Activated CD8-positive, alpha-beta memory T cell treated with anti-CD3 and anti-CD28 coated beads for 48 hours (primary cell): ENCODE data around the gene COL24A1.
"Not testable (repeated sequence)": the region's sequence is repeated elsewhere in the genome, so short reads cannot be mapped to it uniquely, and the experiment has no call there.

Experiments
- DNase-seq, 3 experiments: peaks; one replicate each; pipeline ENCODE4 v3.0.0-alpha.2; 2020; ENCODE audit warnings: low read depth in 2 of 3, low spot score in 2 of 3

COL24A1 gene

DNA sequence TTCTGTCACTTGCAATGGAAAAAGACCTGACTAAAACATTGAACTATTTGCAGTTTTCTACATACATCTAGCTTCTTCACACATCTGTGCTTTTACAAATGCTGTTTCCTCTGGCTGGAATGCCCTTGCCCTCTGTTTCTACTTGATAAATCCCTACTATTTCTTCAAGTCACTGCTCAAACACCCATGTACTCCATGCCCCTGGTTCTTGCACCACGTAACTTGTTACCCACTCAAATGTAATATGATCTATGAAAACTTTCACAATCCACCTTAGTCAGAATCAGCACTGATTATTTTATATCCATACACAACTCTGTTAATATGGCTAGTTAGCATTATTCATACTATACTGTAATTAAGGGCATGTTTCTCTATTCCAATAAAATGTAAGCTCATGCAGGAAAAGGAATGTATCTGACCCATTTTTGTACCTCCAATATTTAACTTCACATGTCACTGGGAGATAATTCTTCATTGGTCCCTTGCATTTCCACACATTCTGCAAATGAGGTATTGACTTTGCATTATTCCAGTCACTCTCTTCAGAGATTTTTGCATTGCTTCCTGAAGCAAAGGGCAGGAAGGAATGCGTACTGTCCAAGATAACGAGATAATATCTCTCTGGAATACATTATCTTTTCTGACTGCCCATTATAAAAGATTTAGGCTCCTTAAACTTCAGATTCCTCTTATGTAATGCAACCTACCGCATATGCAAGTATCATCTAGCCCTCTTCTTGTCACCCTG lies 158.3 kb downstream of the COL24A1 start:
- DNase-seq, result no peak

DNA sequence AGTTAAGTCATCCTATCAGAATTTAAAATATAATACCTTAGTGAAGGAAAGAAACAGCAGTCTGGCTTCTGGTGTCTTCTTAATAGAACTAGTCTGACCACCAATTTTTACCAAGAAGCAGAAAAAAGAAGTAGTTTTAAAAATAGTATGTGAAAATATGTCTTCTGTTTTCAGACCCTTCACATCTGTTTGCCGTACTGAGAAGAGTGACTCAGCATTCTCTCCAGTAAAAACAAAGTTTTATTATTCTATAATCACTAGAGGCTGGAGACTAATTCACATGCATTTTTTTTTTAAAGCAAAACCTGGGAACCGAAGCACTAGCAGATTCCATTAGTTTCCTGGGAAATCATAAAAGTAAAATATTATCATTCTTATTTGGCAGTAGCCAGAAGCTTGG lies 163.8 kb downstream of the COL24A1 start:
- DNase-seq, result no peak

DNA sequence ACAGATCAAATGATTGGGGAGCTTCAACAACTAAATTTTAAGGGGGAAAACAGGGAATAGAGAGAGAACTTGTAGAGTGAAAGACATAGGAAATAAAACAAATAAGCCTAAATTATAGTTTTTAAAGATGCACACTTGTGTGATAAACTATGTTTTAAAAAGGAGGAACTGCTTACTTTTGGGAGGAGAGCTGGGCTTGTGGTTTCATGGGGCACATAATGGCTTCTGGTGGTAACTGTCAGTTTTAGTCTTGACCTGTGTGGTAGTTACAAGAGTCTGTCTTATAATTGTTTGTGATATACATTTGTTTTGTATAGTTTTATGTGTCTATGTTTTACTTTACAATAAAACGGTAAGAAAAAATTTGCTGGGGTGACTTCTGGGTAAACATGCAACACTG lies 165.3 kb downstream of the COL24A1 start:
- DNase-seq, result no peak

DNA sequence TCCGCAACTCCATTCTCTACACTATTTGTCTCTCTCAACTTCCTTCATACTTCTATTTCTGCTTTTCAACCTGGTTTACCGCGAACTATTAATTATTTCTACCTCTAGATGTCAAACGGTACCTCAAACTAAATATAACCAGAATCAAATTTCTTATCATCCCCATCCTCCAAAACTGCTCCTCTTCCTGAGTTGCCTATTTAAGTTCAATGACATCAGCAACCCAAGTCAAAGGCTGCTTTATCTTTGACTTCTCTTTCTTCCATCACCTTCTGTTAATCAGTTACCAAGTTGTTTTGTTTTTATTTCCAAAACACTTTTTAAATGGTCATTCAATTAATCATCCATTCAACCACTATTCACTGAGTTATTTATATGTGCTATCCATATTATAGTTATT lies 171.9 kb downstream of the COL24A1 start:
- no peak for DNase-seq

DNA sequence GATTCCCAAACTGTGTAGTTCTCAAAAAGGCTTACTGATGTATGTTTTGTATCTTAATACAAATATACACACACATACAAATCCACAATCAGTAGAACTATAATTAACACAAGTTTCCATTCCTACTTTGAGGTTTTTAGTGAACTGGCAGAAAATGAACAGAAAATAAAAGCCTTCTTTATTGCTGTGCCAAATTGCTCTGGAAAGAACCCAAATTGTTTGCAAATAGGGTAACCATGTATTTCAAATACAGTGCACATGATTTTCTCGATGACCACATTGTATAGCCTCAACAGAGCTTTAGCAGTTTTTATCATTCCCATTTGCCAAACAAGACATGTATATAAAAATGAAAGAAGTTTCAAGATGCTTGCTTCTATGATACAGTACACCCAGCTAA lies 173.3 kb downstream of the COL24A1 start:
- DNase-seq, result no peak

DNA sequence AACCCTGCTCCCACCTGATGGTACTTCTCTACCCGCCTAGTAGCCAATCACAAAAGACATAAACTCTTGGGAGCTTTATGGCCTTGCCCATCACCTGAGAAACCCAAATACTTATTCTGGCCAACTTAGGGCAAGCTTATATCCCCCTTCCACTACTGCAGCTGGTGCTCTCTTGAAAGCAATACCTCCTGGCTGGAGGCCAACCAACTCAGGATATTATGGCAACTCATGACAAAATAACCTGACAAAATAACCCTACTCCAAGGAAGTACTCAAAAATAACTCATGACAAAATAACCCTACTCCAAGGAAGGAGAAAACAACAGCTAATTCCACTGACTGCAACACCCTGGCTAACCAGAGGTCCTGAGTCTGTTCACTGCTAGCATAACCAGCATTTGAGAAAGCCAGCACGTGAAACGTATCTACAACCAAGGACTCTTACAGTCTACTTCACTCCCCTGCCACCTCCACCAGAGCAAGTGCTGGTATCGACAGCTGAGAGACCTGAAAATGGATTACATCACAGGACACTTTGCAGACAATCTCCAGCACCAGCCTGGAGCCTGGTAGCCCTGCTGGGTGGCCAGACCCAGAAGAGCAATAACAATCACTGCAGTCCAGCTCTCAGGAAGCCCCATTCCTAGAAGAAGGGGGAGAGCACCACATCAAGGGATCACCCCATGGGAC lies 179.9 kb downstream of the COL24A1 start:
- DNase-seq, result no peak

DNA sequence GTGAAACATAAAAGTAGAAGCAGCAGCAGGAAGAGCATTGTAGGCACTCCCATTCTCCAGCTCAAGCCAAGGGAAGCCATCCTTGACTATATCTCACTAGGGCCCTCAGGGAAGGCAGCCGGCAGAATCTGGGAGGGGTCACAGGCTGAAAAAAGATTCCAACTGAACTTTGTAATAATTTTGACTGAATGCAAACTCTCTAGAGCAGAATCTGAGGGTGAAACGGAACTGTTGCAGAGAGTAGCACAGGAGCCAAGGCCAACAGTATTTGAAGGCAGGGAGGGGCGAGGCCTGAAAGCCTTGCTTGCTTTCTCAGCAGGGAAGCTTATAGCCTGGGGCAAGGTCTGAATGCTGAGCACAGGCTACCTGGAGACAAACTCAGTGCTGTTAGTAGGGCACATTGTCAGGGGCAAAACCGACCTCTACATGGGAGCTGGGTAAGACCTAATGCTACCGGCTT lies 180.6 kb downstream of the COL24A1 start:
- DNase-seq, result no peak

DNA sequence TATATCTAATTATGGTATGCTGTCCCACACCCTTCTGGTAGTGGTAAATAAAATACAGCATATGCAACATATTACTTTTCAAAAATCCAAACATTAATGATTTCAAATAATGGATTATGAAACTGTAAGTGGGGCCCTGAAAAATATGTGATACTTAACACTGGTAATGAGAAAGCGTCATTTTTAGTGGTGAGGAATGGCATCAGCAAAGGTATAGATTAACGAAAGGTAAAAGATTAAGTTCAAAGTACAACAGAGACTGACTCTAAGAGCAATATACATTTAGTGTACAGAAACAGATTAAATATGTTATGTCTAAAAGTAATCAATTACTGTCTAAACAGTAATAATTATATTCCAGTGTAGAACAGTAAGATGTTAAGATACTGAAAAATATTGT lies 194.1 kb downstream of the COL24A1 start:
- no peak for DNase-seq

DNA sequence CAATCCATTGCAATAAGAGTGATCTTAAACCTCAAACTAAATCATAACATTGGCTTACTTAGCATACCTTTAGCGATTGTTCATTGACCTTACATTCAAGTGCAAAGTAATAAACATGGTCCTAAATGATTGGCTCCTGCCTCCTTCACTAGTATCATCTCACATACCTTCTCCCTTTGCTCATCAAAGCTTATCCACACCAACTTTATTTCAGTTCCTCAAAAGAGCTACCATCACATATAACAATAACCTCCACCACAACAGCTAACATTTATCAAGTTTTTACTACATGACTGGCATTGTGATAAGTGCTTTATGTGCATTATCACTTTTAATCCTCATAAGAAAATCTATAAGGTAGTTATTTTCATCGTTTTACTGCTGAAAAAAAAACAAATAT lies 198.8 kb downstream of the COL24A1 start:
- no peak for DNase-seq

DNA sequence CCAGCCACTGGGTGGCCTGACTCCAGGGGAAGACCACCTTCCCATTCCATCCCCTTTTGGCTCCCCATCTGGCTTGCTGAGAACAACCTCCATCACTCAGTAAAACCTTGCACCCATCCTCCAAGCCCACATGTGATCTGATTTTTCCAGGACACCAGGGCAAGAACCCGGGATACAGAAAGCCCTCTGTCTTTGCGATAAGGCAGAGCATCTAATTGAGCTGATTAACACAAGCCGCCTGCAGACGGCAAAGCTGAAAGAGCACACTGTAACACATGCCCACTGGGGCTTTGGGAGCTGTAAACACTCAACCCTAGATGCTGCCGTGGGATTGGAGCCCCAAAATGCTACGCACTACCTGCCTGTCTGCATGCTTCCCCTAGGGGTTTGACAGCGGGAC lies 201.4 kb downstream of the COL24A1 start:
- not testable (repeated sequence) for DNase-seq

DNA sequence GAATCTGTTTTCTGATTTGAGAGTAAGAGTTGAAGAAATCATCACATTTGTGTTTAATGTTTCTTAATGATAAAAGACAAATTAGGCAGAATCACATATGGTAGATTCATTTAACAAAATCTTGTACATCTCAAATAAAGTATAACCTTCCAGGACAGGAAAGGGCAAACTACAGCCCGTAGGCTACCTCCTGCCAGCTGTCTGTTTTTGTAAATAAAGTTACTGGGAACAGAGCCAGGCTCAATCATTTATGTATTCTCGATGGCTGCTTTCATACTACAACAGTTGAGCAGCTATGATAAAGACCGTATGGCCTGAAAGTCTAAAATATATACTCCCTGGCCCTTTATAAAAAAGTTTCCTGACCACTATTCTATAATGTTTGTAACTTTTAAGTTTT lies 204.1 kb downstream of the COL24A1 start:
- no peak for DNase-seq

DNA sequence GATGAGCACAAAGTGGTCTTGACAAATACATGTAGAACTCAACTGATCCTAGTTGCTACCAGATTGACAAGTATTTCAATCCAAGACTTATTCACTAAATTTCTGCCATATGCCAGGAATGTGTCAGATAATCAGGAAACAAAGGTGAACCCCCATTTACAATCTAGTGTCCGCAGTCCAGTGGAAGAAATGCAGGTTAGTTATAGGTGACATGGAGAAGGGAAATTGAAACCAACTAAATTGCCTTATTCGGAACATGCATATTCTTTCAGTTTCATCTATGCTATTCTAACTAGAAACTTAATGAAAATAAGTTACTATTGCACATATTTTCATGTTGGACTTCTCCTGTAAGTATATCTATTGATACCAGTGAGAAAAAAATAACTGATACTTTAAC lies 209.4 kb downstream of the COL24A1 start:
- DNase-seq, result no peak

DNA sequence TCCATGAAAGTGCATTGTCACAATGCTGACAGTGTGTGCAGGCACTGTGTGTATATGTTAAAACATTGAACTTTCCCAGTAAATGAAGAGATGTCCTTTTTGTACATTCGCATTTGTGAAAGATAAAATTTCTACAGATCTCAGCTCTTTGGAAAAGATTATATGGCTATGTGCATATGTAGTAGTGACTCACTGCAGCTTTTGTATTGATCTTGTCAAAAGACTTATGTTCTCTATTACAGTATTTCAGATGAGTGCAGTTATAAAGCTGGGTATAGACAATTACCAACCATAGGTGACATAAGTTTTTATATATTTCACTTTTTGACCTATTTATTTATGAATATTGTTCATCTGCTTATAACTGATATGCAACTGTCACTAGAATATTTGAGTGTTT lies 212.6 kb downstream of the COL24A1 start:
- no peak for DNase-seq

DNA sequence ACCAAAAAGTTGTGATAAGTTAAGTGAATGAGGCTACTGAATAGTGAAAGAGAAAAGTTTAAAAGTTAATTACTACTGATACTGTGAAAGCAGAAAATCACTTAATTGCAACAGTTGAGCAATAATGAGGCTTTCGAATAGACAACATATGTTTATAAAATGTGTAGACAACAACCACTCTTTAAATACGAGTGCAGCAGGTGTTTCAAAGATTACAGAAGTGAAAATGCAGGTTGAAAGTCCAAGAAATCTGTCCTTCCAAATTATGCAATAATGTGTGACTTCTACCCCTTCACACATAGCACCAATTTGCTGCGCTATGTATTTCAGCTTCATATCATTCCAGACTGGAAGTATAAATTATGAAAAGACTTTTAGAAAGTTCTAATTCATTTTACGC lies 213.0 kb downstream of the COL24A1 start:
- no peak for DNase-seq

DNA sequence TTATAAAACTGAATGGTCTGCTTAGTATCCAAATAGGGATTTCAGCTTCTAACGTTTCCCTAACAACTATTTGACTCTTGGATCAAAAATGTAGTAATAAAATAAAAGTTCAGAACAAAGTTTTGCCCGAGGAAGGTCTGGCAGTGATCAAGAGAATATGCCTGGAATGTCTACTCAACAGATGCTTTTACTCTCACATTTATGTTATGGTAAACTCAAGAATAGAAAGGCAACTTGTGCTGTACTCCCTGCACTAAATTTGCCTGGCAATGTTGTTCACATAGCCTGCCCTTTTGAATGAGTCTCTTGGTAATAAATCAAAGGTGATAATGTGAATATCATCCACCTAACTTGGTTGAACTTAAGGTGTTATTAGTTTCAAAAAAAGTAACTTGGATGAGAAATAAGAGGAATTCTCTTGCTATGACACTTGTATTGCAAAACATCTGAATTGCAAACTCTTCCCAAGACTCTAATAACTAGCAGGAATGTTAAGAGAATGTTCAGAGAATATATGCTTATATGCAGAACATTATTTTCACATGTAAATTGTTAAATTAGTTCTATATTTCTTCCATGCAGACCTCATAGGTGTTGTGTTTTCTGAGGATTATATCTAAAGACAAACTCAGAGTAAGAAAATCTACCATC lies 215.8 kb downstream of the COL24A1 start:
- no peak for DNase-seq

DNA sequence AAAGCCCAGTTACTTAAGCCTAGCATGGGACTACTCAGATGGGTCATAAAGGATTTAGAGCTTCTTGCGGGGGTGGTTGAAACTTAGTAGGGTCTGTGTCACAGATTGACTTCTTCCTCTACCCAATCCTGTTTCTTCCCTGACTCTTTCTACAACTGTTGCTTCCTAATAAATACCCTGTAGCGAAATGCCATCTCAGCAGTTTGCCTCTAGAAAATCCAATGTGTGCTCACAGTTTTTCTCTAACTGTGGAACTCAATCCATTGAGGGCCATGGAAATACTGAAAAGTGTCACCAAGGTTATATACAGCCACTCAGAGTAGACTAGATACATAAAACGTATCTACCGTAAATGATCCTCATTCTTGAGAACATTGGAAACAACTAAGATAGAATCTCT lies 217.7 kb downstream of the COL24A1 start:
- no peak for DNase-seq

DNA sequence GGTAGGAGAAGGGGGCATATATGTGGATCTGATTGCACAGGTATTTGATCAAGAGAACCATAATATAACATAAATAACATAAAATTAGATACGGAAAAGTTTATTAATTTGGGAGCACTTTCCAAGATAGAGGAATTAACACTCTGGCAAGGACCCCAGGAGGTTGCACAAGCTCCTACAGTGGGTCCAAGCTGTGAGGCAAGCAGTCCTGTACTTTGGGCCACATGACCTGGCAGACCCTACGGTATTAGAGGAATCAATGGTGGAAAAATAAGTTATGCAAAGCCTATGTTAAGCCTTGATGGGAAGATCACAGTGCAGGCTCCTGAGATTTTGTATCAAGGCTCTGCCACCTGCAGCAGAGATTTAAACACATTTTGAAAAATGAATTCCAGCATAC lies 220.1 kb downstream of the COL24A1 start:
- DNase-seq, result no peak

DNA sequence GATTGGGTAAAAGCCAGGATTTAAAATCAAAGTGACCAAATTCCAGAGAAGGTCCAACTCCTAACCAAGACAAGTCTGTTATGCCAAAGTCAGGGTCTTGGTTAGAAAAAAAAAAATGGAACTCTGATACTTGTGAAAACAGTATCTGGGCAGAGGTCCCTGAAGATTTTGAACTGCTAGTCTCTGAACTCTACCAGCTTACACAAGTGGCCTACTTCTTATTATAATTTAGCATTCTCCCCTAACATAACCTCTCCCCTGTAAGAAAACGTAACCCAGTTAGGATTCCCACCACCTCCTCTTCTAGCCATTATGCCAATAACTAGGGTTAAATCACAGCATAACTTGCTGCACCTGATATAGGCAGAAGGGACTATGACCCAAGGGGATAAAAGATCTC lies 220.5 kb downstream of the COL24A1 start:
- no peak for DNase-seq

DNA sequence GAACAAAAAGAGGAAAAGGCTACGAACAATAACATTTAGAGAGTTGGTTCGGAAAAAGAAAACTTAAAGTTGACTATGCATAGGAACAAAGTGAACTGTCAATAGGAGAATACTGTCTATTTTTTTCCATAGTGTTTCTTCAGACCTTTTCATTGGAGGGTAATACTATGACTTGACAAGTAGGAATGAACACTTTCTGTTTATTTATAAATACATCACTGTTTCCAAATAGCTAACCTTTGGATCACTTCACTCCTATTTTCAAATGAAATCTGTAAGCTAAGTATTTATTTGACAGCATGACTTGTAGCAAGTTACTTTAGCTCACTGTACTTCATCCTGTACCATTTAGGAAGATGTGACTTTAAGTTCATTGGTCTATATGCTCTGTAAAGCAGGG lies 221.3 kb downstream of the COL24A1 start:
- no peak for DNase-seq

DNA sequence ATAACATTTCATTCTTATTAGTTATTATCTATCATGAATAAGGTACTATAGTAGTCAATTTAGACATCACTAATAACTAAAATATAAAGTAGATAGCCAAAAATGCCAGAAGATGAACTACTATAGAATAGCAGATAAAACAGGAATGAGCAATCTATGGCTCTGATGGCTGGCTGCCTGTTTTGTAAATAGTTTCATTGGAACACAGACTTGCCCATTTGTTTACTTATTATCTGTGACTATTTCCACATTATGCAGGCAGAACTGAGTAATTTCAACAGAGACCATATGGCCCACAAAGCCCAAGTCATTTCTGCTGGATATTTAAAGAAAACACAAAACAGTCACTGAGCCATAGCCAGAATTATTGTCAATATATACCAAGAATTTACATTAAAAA lies 222.1 kb downstream of the COL24A1 start:
- no peak for DNase-seq

DNA sequence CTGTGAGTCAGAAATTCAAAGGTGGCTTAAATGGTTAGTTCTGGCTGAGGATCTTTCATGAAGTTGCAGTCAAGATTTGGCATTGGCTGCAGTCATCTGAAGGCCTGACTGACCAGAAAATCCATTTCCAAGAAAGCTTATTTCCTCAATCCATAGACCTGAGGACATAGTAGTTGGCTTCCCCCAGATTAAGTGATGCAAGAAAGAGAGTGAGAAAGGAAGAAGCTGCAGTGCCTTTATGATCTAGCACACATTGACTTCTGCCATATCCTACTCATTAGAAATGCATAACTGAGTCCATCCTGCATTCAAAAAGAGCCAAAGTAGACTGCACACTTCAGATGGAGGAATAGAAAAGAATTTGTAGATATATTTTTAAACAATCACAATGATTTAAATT lies 222.6 kb downstream of the COL24A1 start:
- no peak for DNase-seq

DNA sequence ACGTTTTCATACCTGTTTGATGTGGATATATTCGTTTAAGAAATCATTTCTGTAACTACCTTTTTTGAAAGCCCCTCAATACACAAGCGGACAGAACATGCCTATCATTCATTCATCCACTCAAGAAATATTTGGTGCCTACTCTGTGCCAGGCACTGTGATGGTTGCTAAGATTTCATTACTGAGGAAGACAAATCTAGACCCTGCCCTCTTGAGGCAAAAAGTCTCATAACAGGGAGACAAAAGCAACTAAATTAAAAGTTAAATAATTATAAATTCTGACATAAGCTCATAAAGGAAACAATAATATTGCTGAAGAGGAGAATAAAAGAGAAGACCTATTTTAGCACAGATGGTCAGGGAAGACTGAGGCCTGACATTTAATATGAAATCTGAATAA lies 244.8 kb downstream of the COL24A1 start:
- no peak for DNase-seq
